Prostate gland (tissue), 2 donors: Measurements from ENCODE around the gene ITSN1. TPM values are rescaled to one million over a fixed set of nuclear protein-coding genes. Genes with fewer than 3 reads are reported as not detected.

Experiments
- DNase-seq: peaks from one replicate; pipeline ENCODE4 v3.0.0-alpha.2; 2019; ENCODE audit warnings: low spot score
- H3K27ac ChIP-seq, 2 donors: fragments of 200-600 bp; sonication (generic); 2 replicates each; pipeline ENCODE4 v1.5.1; 2017 to 2019
- H3K27me3 ChIP-seq: fragments of 200-600 bp; sonication (generic); replicated peaks from 2 replicates; pipeline ENCODE4 v1.5.1; 2019; ENCODE audit not compliant: insufficient read depth
- H3K36me3 ChIP-seq, 2 donors: fragments of 200-600 bp; sonication (generic); 1 replicate in 1 of 2; 2 replicates in 1 of 2; pipeline versions ENCODE4 v1.5.1 to v1.8.1; 2017 to 2019
- H3K4me1 ChIP-seq: fragments of 200-600 bp; sonication (generic); replicated peaks from 2 replicates; pipeline ENCODE4 v1.5.1; 2019
- H3K4me3 ChIP-seq, 2 donors: fragments of 200-600 bp; sonication (generic); 2 replicates each; pipeline ENCODE4 v1.5.1; 2017 to 2019
- H3K9me3 ChIP-seq: fragments of 200-600 bp; sonication (generic); 2 replicates; pipeline ENCODE4 v1.5.1; 2017
- POLR2A ChIP-seq: fragments of 450-650 bp; IDR thresholded peaks from one replicate; pipeline ENCODE4 v1.6.1; 2016; ENCODE audit warnings: antibody characterized with exemption, mild to moderate bottlenecking
- POLR2AphosphoS5 ChIP-seq: sonication (generic); formaldehyde crosslinking; IDR thresholded peaks from one replicate; pipeline ENCODE4 v1.6.1; 2017; ENCODE audit warnings: antibody characterized with exemption
- WGBS: methylation state at CpG from one replicate; pipeline ENCODE4 v1.1.5; 2018; 5-methylcytosine and 5-hydroxymethylcytosine counted together
- intact Hi-C: fragments of 100-400 bp; cut with DNase I; formaldehyde crosslinking; loops from one replicate; pipeline ENCODE4 v1.14.2; 2022
- total RNA-seq, 2 donors: library from RNA; depleted of rRNA; stranded (reverse); fragments of >200 nt; gene quantifications; one replicate each; pipeline ENCODE4 v1.1.0, GENCODE V29; 2016
- TF ChIP-seq, protein P1 (sequence below), 4 experiments: fragments of 200-600 bp in 2 of 4; fragments of 450-650 bp in 2 of 4; sonication (generic) in 2 of 4; IDR thresholded peaks; 1 replicate in 3 of 4; 2 replicates in 1 of 4; pipeline ENCODE4 v1.5.1; 2016 to 2019; ENCODE audit warnings: antibody characterized with exemption in 4 of 4, mild to moderate bottlenecking in 2 of 4, moderate library complexity in 2 of 4

The ITSN1 gene
- total RNA-seq, 2 donors from 2014 or later = 14.8 to 44.9 TPM

- Histone ChIP-seq H3K36me3 (no peaks in the 10 kb centered on the region), H3K27ac (no peak overlapping the region), H3K27me3 (no peaks in the 10 kb centered on the region), H3K4me1 (no peaks in the 10 kb centered on the region), H3K9me3 (no peaks in the 10 kb centered on the region), H3K4me3 (no peak overlapping the region)
- intact Hi-C loops = no loop called here
- TF ChIP-seq, protein P1, sequence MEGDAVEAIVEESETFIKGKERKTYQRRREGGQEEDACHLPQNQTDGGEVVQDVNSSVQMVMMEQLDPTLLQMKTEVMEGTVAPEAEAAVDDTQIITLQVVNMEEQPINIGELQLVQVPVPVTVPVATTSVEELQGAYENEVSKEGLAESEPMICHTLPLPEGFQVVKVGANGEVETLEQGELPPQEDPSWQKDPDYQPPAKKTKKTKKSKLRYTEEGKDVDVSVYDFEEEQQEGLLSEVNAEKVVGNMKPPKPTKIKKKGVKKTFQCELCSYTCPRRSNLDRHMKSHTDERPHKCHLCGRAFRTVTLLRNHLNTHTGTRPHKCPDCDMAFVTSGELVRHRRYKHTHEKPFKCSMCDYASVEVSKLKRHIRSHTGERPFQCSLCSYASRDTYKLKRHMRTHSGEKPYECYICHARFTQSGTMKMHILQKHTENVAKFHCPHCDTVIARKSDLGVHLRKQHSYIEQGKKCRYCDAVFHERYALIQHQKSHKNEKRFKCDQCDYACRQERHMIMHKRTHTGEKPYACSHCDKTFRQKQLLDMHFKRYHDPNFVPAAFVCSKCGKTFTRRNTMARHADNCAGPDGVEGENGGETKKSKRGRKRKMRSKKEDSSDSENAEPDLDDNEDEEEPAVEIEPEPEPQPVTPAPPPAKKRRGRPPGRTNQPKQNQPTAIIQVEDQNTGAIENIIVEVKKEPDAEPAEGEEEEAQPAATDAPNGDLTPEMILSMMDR (IDR thresholded peaks at IDR 0.05) = no peak
- no peak for TF ChIP-seq POLR2A
- TF ChIP-seq POLR2AphosphoS5 = no peak
- no peak for DNase-seq
Measured at GRCh38 chr21:33685613-33686197, 43.4 kb downstream of the ITSN1 start.

GRCh38 chr21:33686386-33686785 is 44.1 kb downstream of the ITSN1 start:
- H3K27me3 ChIP-seq = no peaks in the 10 kb centered on the region
- no peaks in the 10 kb centered on the region for H3K9me3 ChIP-seq
- TF ChIP-seq, protein P1 (IDR thresholded peaks at IDR 0.05) = no peak
- TF ChIP-seq POLR2AphosphoS5 (no peak), POLR2A (no peak)
- H3K4me1 ChIP-seq = no peaks in the 10 kb centered on the region
- H3K36me3 ChIP-seq = no peaks in the 10 kb centered on the region
- DNase-seq = no peak
- no peak overlapping the region for H3K27ac ChIP-seq
- H3K4me3 ChIP-seq = no peak overlapping the region
- 80% methylated on average over 3 of the region's 3 CpGs for WGBS
- intact Hi-C loops = no loop called here

DNA sequence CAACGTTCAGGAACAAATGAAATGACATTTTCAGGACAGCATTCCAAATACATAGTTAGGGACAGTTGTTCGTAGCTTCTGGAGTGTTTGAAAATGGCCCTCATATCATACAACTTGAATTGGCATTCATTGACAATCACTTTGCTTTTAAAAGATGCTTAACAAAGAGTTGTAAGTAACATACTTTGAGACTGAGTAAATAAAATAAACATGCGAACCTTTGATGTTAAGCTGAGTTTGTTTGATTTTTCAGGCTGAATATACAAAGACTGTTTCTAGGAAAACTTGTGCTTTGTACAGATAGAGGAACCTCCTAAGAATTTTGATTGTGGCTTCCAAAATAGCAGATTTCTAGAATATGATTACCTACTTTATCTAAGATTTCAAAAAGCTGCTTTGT is 45.3 kb downstream of the ITSN1 start:
- 47% methylated on average over 3 of the region's 3 CpGs for WGBS

GRCh38 chr21:33688353-33688752 is 46.1 kb downstream of the ITSN1 start:
- Histone ChIP-seq H3K4me3 (no peak overlapping the region), H3K4me1 (no peaks in the 10 kb centered on the region), H3K27ac (no peak overlapping the region), H3K27me3 (no peaks in the 10 kb centered on the region), H3K36me3 (no peaks in the 10 kb centered on the region), H3K9me3 (no peaks in the 10 kb centered on the region)
- WGBS = 66% methylated on average over 1 of the region's 1 CpG
- intact Hi-C loops = no loop called here
- no peak for DNase-seq
- TF ChIP-seq, protein P1 (IDR thresholded peaks at IDR 0.05) = no peak
- TF ChIP-seq POLR2AphosphoS5 = no peak
- no peak for TF ChIP-seq POLR2A

More for the DNA sequence above, 45.3 kb downstream of the ITSN1 start:
- Histone ChIP-seq H3K27ac (no peak overlapping the region), H3K4me1 (no peaks in the 10 kb centered on the region), H3K9me3 (no peaks in the 10 kb centered on the region), H3K27me3 (no peaks in the 10 kb centered on the region), H3K36me3 (no peaks in the 10 kb centered on the region), H3K4me3 (no peak overlapping the region)
- TF ChIP-seq POLR2AphosphoS5 = no peak
- no peak for TF ChIP-seq POLR2A
- TF ChIP-seq, protein P1 (IDR thresholded peaks at IDR 0.05) = no peak
- intact Hi-C loops = no loop called here
- DNase-seq = no peak

DNA sequence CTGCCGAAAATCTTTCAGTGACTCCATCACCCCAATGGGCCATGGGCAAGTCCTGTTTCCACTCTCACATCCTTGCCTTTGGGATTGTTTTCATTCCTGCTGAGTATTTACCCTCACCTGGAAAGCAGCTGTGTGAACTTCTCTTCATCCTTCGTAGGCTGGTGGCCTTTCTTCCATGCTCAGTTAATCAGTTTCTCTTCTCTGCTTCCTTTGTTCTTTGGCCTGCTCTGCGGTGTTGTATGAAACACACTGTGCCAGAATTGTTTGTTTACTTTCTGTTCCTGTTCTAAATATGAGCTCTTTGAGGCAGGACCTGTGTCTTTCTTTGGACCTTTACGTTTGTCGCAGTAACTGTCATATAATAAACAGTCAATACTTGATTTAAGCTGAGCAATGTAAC is 48.6 kb downstream of the ITSN1 start:
- Histone ChIP-seq H3K4me1 (no peaks in the 10 kb centered on the region), H3K4me3 (no peak overlapping the region), H3K27me3 (no peaks in the 10 kb centered on the region), H3K36me3 (no peaks in the 10 kb centered on the region), H3K9me3 (no peaks in the 10 kb centered on the region), H3K27ac (no peak overlapping the region)
- TF ChIP-seq POLR2A (no peak), POLR2AphosphoS5 (no peak)
- TF ChIP-seq, protein P1 (IDR thresholded peaks at IDR 0.05) = no peak
- intact Hi-C loops = no loop called here
- no peak for DNase-seq
- 72% methylated on average over 5 of the region's 5 CpGs for WGBS
